PC-9 (cell line): Measurements from ENCODE around the gene TAS2R41.

Experiments used
- EZH2 ChIP-seq: fragments of 200-600 bp; sonication (generic); IDR thresholded peaks from 2 replicates; pipeline ENCODE4 v1.8.0; 2017; ENCODE audit warnings: antibody characterized with exemption, low read depth
- TF ChIP-seq, protein P1 (sequence below): fragments of 200-600 bp; sonication (generic); conservative IDR thresholded peaks from 2 replicates; pipeline ENCODE4 v1.6.1; 2017; ENCODE audit warnings: mixed run types, antibody characterized with exemption, mild to moderate bottlenecking, moderate library complexity

DNA sequence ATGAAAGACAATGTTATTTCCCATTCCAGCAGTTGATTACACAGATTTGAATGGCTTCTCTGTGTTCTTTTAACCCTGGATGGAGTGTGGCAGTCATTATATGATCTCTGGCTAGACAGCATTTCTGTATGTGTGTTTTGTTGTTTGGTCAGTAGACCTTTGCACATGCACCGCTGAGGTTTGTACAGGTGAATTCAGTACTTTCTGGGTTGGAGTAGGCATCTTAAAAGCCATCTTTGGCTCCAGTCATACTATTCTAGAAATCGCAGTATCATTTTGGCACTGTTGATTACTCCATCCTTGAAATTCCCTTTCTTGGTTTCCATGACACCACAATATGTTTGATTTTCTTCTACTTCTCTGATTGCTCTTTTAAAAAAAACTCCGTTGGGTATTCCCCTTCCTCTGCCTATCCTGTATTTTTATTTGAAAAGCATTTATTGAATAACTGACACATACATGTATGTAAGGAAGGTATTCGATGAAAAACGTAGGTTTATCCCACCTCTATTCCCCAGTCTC, 29.9 kb downstream of the TAS2R41 start:
- TF ChIP-seq EZH2 = no peak
- TF ChIP-seq, protein P1, sequence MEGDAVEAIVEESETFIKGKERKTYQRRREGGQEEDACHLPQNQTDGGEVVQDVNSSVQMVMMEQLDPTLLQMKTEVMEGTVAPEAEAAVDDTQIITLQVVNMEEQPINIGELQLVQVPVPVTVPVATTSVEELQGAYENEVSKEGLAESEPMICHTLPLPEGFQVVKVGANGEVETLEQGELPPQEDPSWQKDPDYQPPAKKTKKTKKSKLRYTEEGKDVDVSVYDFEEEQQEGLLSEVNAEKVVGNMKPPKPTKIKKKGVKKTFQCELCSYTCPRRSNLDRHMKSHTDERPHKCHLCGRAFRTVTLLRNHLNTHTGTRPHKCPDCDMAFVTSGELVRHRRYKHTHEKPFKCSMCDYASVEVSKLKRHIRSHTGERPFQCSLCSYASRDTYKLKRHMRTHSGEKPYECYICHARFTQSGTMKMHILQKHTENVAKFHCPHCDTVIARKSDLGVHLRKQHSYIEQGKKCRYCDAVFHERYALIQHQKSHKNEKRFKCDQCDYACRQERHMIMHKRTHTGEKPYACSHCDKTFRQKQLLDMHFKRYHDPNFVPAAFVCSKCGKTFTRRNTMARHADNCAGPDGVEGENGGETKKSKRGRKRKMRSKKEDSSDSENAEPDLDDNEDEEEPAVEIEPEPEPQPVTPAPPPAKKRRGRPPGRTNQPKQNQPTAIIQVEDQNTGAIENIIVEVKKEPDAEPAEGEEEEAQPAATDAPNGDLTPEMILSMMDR = no peak
